IPS DF 6.9 (cell line): ENCODE data around the gene FMN2.

ENCODE experiments used
- DNase-seq: peaks from one replicate; pipeline ENCODE4 v3.0.0-alpha.2; 2013; ENCODE audit warnings: low read depth, low spot score
- H3K27ac ChIP-seq: one replicate; pipeline ENCODE4 v1.5.1; 2013; ENCODE audit warnings: low read length, control low read depth
- H3K27me3 ChIP-seq: 2 replicates; pipeline ENCODE4 v1.6.1; 2013; ENCODE audit warnings: mild to moderate bottlenecking, low read length; ENCODE audit not compliant: control insufficient read depth, insufficient read depth
- H3K36me3 ChIP-seq: 2 replicates; pipeline ENCODE4 v1.6.1; 2013; ENCODE audit warnings: low read length; ENCODE audit not compliant: control insufficient read depth, insufficient read depth
- H3K4me1 ChIP-seq: 2 replicates; pipeline ENCODE4 v1.6.1; 2013; ENCODE audit warnings: low read length; ENCODE audit not compliant: control insufficient read depth, insufficient read depth
- H3K4me3 ChIP-seq: 2 replicates; pipeline ENCODE4 v1.5.1; 2013; ENCODE audit warnings: mild to moderate bottlenecking, low read length
- H3K9me3 ChIP-seq: 2 replicates; pipeline ENCODE4 v1.6.1; 2013; ENCODE audit warnings: low read length, inconsistent platforms; ENCODE audit not compliant: control insufficient read depth, insufficient read depth
- WGBS: extraction: QIAGEN DNeasy Blood & Tissue Kit; methylation state at CpG from one replicate; pipeline ENCODE4 v1.1.7; 2013; ENCODE audit warnings: mixed read lengths, missing lambda C conversion rate; ENCODE audit not compliant: insufficient read length, insufficient coverage; 5-methylcytosine and 5-hydroxymethylcytosine counted together

Gene FMN2

DNA sequence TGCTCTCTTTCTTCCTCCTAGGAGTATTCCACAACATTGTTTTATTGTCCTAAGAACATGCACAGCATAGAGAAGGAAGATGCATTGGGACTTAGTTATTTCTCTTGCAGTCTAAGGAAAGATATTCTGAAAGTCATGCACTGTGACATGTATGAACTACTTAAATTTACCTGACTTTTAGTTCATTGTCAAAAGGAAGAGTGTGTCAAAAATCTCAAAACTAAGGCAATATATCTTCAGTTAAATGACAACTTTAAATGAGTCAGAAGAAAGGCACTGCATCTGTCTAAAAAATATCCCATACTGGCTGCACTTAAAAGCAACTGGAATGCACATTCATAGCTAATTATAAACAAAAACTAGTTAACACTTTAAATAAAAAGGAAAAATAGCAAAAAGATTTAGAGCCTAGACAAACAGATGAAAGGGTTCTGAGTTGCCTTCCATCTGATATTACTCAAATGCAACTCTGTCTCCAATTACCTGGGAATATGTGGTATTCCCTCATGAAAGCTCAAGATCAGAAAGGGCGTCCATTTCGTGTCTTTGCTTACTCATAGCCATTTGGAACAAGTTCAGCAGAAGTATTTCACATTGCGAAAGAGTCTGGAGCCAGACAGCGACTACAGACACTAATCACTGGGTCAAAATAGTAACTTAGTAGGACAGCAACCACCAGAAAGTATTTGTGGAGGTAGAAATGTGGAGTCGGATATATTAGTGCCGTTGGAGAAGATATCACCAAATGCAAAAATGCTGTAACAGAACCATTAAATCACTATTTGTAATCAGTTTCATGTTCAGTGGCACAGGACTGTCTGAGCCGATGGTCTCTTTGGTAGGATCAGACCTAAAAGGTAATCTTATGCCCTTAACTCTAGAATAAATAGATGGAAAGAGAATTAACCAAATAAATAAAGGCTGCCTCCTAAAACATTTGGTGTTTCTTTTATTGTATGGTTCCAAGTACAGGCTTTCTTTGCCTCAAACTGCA, 294.6 kb downstream of the FMN2 start:
- H3K9me3 ChIP-seq: no peaks in the 10 kb centered on the region
- no peaks in the 10 kb centered on the region for H3K27me3 ChIP-seq
- no peak overlapping the region for H3K27ac ChIP-seq
- H3K4me3 ChIP-seq: no peak overlapping the region
- DNase-seq: no peak
- H3K4me1 ChIP-seq: no peaks in the 10 kb centered on the region
- H3K36me3 ChIP-seq: no peaks in the 10 kb centered on the region
- WGBS: no CpG with 5 or more reads among the region's 7 CpGs

DNA sequence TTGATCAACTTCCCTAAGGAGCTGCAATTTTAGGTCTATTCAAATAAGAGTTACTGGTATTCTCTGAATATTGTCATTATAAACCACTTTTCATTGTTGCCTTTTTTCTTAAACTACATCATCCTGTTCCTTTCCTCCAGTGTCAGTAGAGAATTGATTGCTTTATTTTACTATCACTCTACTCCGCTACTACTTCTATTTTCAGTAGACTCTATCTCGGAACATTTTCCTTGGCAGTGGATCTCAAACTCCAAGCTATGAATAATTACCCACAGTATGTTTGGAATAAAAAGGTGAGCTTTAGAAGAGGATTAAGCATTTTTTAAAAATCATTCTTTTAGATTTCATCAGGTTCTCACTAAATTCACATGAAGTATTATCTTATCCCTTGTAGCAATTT, 295.4 kb downstream of the FMN2 start:
- no CpG with 5 or more reads among the region's 2 CpGs for WGBS
- H3K4me3 ChIP-seq: no peak overlapping the region
- DNase-seq: no peak
- no peaks in the 10 kb centered on the region for H3K36me3 ChIP-seq
- H3K4me1 ChIP-seq: no peaks in the 10 kb centered on the region
- no peak overlapping the region for H3K27ac ChIP-seq
- no peaks in the 10 kb centered on the region for H3K27me3 ChIP-seq
- no peaks in the 10 kb centered on the region for H3K9me3 ChIP-seq

DNA sequence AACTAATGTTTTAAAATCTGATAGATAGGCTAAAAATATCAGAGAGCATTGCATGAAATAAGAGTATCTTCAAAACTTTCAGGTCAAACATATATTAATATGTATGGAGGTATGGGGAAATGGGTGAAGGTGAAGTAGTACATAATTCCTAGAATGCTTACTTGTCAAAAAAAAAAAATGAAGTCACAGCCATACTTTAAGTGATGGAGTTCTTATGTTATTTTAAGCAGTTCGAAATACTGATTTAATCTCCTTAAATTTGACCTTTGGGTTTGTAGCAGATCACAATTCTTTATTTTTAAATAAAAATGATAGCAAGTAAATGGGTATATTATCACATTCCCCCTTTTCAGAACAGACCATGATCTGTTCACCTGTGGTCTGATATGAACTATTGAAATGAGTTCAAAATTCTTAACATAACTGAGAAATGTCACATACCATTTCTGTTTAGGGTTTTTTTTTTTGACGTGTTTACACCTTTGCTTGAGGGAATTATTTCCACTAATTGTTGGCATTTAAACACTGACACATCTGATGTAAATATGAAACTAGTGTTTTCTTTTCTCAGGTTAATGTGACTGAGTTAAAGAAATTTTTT, 300.1 kb downstream of the FMN2 start:
- Histone ChIP-seq H3K36me3 (no peaks in the 10 kb centered on the region), H3K4me3 (no peak overlapping the region), H3K9me3 (no peaks in the 10 kb centered on the region), H3K27ac (no peak overlapping the region), H3K4me1 (no peaks in the 10 kb centered on the region), H3K27me3 (no peaks in the 10 kb centered on the region)
- WGBS: no CpG with 5 or more reads among the region's 2 CpGs
- DNase-seq: no peak

DNA sequence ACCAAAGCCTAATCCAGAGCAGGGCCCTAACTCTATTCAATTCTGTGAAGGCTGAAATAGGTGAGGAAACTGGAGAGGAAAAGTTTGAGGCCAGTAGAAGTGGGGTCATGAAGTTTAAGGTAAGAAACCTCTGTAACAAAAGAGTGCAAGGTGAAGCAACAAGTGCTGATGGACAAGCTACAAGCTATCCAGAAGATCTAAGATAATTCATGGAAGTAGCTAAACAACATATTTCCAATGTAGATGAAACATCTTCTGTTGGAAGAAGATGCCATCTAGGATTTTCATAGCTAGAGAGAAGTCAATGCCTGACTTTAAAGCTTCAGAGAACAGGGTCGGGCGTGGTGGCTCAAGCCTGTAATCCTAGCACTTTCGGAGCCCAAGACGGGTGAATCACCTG, 302.7 kb downstream of the FMN2 start:
- Histone ChIP-seq H3K4me3 (no peak overlapping the region), H3K27ac (no peak overlapping the region)
- no CpG with 5 or more reads among the region's 4 CpGs for WGBS

DNA sequence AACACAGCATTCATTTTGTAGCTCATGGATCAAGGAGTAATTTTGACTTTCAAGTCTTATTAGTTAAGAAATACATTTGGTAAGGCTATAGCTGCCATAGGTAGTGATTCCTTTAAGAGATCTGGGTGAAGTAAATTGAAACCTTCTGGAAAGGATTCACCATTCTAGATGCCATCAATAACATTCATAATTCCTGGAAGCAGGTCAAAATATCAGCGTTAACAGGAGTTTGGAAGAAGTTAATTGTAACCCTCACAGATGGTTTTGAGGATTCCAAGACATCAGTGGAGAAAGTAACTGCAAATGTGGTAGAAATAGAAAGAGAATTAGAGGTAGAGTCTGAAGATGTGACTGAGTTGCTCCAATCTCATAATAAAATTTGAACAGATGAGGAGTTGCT, 303.7 kb downstream of the FMN2 start:
- Histone ChIP-seq H3K4me1 (no peaks in the 10 kb centered on the region), H3K9me3 (no peaks in the 10 kb centered on the region), H3K27me3 (no peaks in the 10 kb centered on the region), H3K27ac (no peak overlapping the region), H3K36me3 (no peaks in the 10 kb centered on the region), H3K4me3 (no peak overlapping the region)
- DNase-seq: no peak
- no CpG with 5 or more reads among the region's 1 CpG for WGBS

More for the DNA sequence above, 302.7 kb downstream of the FMN2 start:
- no peaks in the 10 kb centered on the region for H3K4me1 ChIP-seq
- H3K9me3 ChIP-seq: no peaks in the 10 kb centered on the region
- no peaks in the 10 kb centered on the region for H3K36me3 ChIP-seq
- DNase-seq: no peak
- H3K27me3 ChIP-seq: no peaks in the 10 kb centered on the region

DNA sequence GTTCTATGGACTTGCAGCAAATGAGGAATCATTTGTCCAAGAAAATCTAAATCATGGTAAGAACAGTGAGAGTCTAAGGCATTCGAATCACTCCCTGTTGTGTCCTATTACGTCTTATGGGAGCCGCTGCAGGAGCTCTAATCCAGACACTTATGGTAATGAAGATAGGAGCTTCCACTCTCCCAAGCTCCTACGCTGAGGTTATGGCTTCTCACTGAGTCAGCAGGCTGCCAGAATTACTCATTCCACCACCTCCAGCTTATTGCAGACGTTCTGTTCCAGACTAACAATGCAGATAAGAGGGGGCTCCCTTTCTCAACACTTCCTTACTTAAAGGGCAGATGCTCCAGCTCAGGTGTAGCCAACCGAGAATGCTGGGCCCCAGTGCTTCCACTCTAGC, 307.7 kb downstream of the FMN2 start:
- Histone ChIP-seq H3K36me3 (no peaks in the 10 kb centered on the region), H3K4me1 (no peaks in the 10 kb centered on the region), H3K27me3 (no peaks in the 10 kb centered on the region), H3K4me3 (no peak overlapping the region), H3K27ac (no peak overlapping the region), H3K9me3 (no peaks in the 10 kb centered on the region)
- WGBS: no CpG with 5 or more reads among the region's 6 CpGs
- no peak for DNase-seq

DNA sequence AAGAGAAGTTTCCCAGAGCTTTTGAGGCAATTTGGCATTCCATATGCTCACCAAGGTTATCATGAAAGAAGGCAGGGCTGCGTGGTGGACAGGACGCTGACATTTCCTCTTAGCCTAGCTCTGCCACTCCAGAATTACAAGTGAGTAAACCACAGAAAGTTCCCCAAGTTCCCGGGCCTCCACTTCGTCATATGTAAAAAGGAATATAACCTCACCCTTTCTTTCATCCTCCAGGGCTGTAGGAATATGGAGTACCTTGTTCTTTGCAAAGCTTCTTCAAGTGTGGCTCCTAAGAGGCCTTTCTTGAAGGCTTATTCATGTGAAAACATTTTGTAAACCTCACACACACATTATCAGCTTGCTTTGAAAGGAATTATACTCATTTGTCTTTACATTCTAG, 310.0 kb downstream of the FMN2 start:
- no peaks in the 10 kb centered on the region for H3K27me3 ChIP-seq
- H3K4me3 ChIP-seq: no peak overlapping the region
- DNase-seq: no peak
- no peaks in the 10 kb centered on the region for H3K4me1 ChIP-seq
- no peaks in the 10 kb centered on the region for H3K9me3 ChIP-seq
- H3K27ac ChIP-seq: no peak overlapping the region
- WGBS: no CpG with 5 or more reads among the region's 4 CpGs
- no peaks in the 10 kb centered on the region for H3K36me3 ChIP-seq

DNA sequence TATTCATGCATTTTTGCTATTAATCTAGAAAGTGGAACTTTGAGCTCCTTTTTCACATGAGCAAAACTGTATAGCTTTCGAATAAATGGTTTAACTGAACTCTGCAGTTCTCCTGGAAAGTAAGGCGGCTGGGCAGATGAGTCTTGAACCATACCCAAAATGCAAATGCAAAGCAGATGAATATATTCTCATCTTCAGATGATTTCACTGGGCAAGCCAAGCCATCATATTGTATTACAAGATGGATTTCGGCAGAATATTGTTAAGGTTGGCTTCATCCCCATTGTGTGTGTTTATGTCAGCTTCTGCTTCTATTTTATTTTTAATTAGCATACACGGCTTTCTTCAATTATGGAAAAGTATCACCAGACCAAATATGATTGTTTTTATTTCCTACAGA, 310.6 kb downstream of the FMN2 start:
- H3K27ac ChIP-seq: no peak overlapping the region
- no peaks in the 10 kb centered on the region for H3K27me3 ChIP-seq
- no peaks in the 10 kb centered on the region for H3K4me1 ChIP-seq
- no peak for DNase-seq
- no peaks in the 10 kb centered on the region for H3K9me3 ChIP-seq
- H3K4me3 ChIP-seq: no peak overlapping the region
- H3K36me3 ChIP-seq: no peaks in the 10 kb centered on the region
- no CpG with 5 or more reads among the region's 4 CpGs for WGBS

DNA sequence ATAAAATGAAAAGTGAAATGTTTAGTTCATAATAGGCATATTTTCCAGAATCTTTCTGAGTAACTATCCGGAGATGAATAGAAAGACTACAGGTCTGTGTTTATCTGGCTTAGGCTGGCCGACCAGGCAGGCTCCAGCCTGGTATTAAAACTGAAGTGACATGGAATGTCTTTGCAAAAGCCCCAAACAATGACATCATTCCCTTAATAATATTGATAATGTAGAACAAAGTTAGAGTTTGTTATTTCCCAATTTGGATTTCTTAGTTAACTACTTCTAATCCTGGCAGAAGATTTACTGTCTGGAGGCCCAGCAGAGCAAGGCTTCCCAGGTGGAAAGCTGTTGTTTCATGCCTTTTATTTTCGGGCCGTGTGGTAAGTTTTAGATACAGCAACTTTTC, 312.6 kb downstream of the FMN2 start:
- Histone ChIP-seq H3K27me3 (no peaks in the 10 kb centered on the region), H3K4me1 (no peaks in the 10 kb centered on the region), H3K27ac (no peak overlapping the region), H3K9me3 (no peaks in the 10 kb centered on the region), H3K4me3 (no peak overlapping the region), H3K36me3 (no peaks in the 10 kb centered on the region)
- no CpG with 5 or more reads among the region's 4 CpGs for WGBS
- DNase-seq: no peak

DNA sequence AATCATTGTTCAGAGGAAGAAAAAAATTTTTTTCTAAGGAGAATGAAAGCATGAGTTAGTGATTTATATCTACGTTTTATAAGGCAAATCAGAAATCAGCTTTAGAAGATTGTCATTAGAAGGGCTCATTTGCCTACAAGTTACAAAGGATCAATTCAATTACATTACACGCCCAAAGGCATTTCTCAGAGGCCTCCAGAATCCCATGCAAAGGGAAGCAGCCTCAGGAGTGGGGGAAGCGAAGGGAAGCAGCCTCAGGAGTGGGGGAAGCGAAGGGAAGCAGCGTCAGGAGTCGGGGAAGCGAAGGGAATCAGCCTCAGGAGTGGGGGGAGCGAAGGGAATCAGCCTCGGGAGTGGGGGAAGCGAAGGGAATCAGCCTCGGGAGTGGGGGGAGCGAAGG, 314.1 kb downstream of the FMN2 start:
- Histone ChIP-seq H3K4me3 (no peak overlapping the region), H3K4me1 (no peaks in the 10 kb centered on the region), H3K9me3 (no peaks in the 10 kb centered on the region), H3K36me3 (no peaks in the 10 kb centered on the region), H3K27me3 (no peaks in the 10 kb centered on the region), H3K27ac (no peak overlapping the region)
- DNase-seq: no peak
- no CpG with 5 or more reads among the region's 12 CpGs for WGBS
